Testis (tissue), 3 donors: Measurements from ENCODE around the gene NDUFA3. TPM values are rescaled to one million over a fixed set of nuclear protein-coding genes. Genes with fewer than 3 reads are reported as not detected.

Experiments used
- DNase-seq: peaks from one replicate; pipeline ENCODE4 v3.0.0-alpha.2; 2019
- H3K27ac ChIP-seq, 2 donors: fragments of 200-600 bp; sonication (generic); one replicate each; pipeline ENCODE4 v1.5.1; 2019
- H3K27me3 ChIP-seq: fragments of 200-600 bp; sonication (generic); one replicate; pipeline ENCODE4 v1.5.1; 2019
- H3K36me3 ChIP-seq: fragments of 200-600 bp; sonication (generic); one replicate; pipeline ENCODE4 v1.5.1; 2017; ENCODE audit warnings: low read depth; ENCODE audit errors: missing control alignments
- H3K4me1 ChIP-seq: fragments of 200-600 bp; sonication (generic); one replicate; pipeline ENCODE4 v1.5.1; 2019
- H3K4me3 ChIP-seq, 2 donors: fragments of 200-600 bp; sonication (generic); one replicate each; pipeline ENCODE4 v1.5.1; 2017 to 2019
- H3K9me3 ChIP-seq: fragments of 200-600 bp; sonication (generic); one replicate; pipeline ENCODE4 v1.5.1; 2017
- CTCF ChIP-seq, 3 experiments: fragments of 450-650 bp in 2 of 3; fragments of 200-600 bp in 1 of 3; sonication (generic) in 1 of 3; IDR thresholded peaks; one replicate each; pipeline ENCODE4 v1.5.1; 2016 to 2019; ENCODE audit warnings: antibody characterized with exemption in 3 of 3, mild to moderate bottlenecking in 2 of 3, moderate library complexity in 1 of 3
- POLR2A ChIP-seq: fragments of 450-650 bp; IDR thresholded peaks from one replicate; pipeline ENCODE4 v1.6.1; 2017; ENCODE audit warnings: antibody characterized with exemption, mild to moderate bottlenecking, moderate library complexity
- WGBS, 2 donors: methylation state at CpG; one replicate each; pipeline ENCODE4 v1.1.5; 2018; 5-methylcytosine and 5-hydroxymethylcytosine counted together
- intact Hi-C: fragments of 100-400 bp; cut with DNase I; formaldehyde crosslinking; loops from one replicate; pipeline ENCODE4 v1.15.1; 2023; ENCODE audit warnings: low total_unique reads
- polyA plus RNA-seq: library from polyadenylated mRNA; stranded (reverse); fragments of 350-450 nt; fragmentation: Illumina TruSeq; extraction: RNeasy Lipid Tissue Mini Kit (QIAGEN cat#74804); gene quantifications from one replicate; pipeline ENCODE4 v1.2.3, GENCODE V29; 2014; ENCODE audit warnings: low read depth, low replicate concordance; ENCODE audit not compliant: insufficient read depth
- total RNA-seq, 2 donors: library from RNA; depleted of rRNA; stranded (reverse); fragments of >200 nt; gene quantifications; one replicate each; pipeline ENCODE4 v1.2.3, GENCODE V29; 2016

NDUFA3 gene
- total and polyA plus RNA-seq, 3 donors from 2014 or later, result 40.0 to 251 (median 55.6) TPM

GRCh38 chr19:54073829-54074228 lies 28.8 kb upstream of the NDUFA3 start:
- TF ChIP-seq CTCF (IDR thresholded peaks at IDR 0.05) (no peak), POLR2A (no peak)
- 80 to 87% methylated on average over 10 of the region's 10 CpGs for WGBS, 2 donors
- H3K4me1 ChIP-seq, result no peaks in the 10 kb centered on the region
- no peak for DNase-seq
- no peaks in the 10 kb centered on the region for H3K9me3 ChIP-seq
- intact Hi-C loops, result no loop called here
- no peaks in the 10 kb centered on the region for H3K36me3 ChIP-seq
- no peak overlapping the region for H3K27ac ChIP-seq
- no peak overlapping the region for H3K4me3 ChIP-seq
- no peaks in the 10 kb centered on the region for H3K27me3 ChIP-seq

- no peak overlapping the region for H3K4me3 ChIP-seq
- WGBS, 2 donors, result 76 to 84% methylated on average over 7 to 9 of the region's 9 CpGs
- intact Hi-C loops, result no loop called here
Measured at GRCh38 chr19:54074851-54075250, 27.8 kb upstream of the NDUFA3 start.

DNA sequence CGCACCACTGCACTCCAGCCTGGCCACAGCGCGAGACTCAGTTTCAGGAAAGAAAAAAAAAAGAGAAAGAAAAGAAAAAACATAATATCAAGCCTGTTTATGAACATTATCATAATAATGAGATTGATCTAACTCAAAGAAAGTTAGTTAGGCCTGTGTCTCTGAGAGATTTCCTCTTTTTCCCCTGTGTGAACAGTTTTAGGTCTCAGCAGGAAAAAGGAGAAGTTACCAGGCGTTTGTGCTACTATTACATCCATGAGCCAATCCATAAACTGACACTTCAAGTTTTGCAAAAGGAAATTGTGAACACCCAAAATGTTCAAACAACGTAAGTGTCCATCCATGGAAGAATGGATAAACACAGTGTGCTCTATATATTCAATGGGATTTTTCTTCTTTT lies 25.3 kb upstream of the NDUFA3 start:
- no peak for DNase-seq
- intact Hi-C loops, result no loop called here
- H3K36me3 ChIP-seq, result no peaks in the 10 kb centered on the region
- no peak overlapping the region for H3K4me3 ChIP-seq
- no peaks in the 10 kb centered on the region for H3K9me3 ChIP-seq
- TF ChIP-seq POLR2A (no peak), CTCF (IDR thresholded peaks at IDR 0.05) (no peak)
- WGBS, 2 donors, result 86 to 88% methylated on average over 5 of the region's 5 CpGs
- H3K4me1 ChIP-seq, result no peaks in the 10 kb centered on the region
- H3K27me3 ChIP-seq, result no peaks in the 10 kb centered on the region
- H3K27ac ChIP-seq, result no peak overlapping the region

More at GRCh38 chr19:54074851-54075250, 27.8 kb upstream of the NDUFA3 start:
- no peak for DNase-seq
- no peak for TF ChIP-seq CTCF (IDR thresholded peaks at IDR 0.05)
- TF ChIP-seq POLR2A, result no peak
- H3K27me3 ChIP-seq, result no peaks in the 10 kb centered on the region
- no peaks in the 10 kb centered on the region for H3K4me1 ChIP-seq
- no peak overlapping the region for H3K27ac ChIP-seq
- no peaks in the 10 kb centered on the region for H3K9me3 ChIP-seq
- no peaks in the 10 kb centered on the region for H3K36me3 ChIP-seq

DNA sequence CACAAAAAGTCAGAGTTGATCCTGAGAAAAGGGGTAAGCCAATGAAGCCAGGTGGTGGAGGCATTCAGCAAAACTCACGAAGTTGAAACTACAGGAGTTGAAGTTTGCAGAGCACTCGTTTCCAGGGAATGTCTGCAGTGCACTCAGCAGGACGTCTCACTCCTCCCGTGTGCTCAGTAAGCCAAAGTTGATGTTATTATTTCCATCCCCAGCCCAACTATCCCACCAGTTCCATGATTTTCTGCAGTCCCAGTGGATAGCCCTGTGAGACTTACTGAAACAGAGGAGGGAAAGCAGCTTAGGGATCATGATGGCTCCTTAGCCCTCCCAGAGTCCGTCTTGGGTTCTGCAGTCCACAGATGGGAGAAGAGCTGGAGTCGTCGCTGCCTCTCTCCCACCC lies 21.6 kb upstream of the NDUFA3 start, which contains the start of gene TARM1:
Gene TARM1 (minus strand): TSS at position 334 of the 400 bp plus-strand sequence. CDS start 25 bp downstream, at position 309.
- intact Hi-C loops, result no loop called here
- no peak within 1 kb of the TSS for H3K27ac ChIP-seq
- no peaks in the 10 kb centered on the region for H3K36me3 ChIP-seq
- H3K9me3 ChIP-seq, result no peaks in the 10 kb centered on the region
- H3K4me3 ChIP-seq, result no peak within 1 kb of the TSS
- no peaks in the 10 kb centered on the region for H3K27me3 ChIP-seq
- TF ChIP-seq CTCF (IDR thresholded peaks at IDR 0.05), result no peak
- TF ChIP-seq POLR2A, result no peak
- no peak for DNase-seq
- WGBS, 2 donors, result 84 to 86% methylated on average over 7 of the region's 7 CpGs
- no peaks in the 10 kb centered on the region for H3K4me1 ChIP-seq

DNA sequence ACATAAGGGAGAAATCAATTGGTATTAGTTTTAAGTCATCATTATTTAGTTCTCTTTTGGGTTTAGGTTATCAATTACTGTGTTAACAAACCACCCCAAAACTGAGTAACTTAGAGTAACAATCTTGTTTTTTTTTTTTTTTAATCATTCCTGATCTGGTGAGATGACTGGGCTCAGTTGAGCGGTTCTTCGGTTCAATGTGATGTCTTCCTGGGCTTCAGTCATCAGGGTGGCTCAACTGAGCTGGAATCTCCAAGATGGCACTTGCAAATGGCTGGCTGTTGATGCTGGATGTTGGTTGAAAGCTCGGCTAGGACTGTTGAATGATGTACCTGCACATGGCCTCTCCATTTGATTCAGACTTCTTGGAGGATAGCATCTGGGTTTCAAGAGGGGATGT lies 18.2 kb upstream of the NDUFA3 start:
- intact Hi-C loops, result no loop called here
- DNase-seq, result no peak
- Histone ChIP-seq H3K9me3 (no peaks in the 10 kb centered on the region), H3K27me3 (no peaks in the 10 kb centered on the region), H3K27ac (no peak overlapping the region), H3K4me3 (no peak overlapping the region), H3K36me3 (no peaks in the 10 kb centered on the region), H3K4me1 (no peaks in the 10 kb centered on the region)
- WGBS, 2 donors, result 77 to 96% methylated on average over 3 of the region's 3 CpGs
- TF ChIP-seq CTCF (IDR thresholded peaks at IDR 0.05), result no peak
- no peak for TF ChIP-seq POLR2A
